K562 (cell line): ENCODE measurements around the gene PPP1R14C. TPM values are rescaled to one million over a fixed set of nuclear protein-coding genes. Genes with fewer than 3 reads are reported as not detected.
A peak's percentile ranks its signal among the peaks of the same experiment; 100 is the strongest.

Source experiments
- ATAC-seq: fragments of 200-7000 bp; cut with Tn5 transposase; 3 replicates; pipeline ENCODE4 v1.9.1; 2020; ENCODE audit warnings: moderate library complexity
- BruUV-seq: library from RNA; stranded (reverse); fragments of 400-500 nt; replicated peaks from 2 replicates; lab custom pipeline; 2021; lab: Mats Ljungman, UMichigan
- CTCF ChIA-PET: fragments of 300-600 bp; formaldehyde crosslinking; extraction: SDS; loops from one replicate; lab custom pipeline; 2021; ENCODE audit warnings: low intra/inter-chr PET ratio; lab: Yijun Ruan, JAX
- POLR2A ChIA-PET: fragments of 300-600, 350-650 bp; sonication (Branson Sonifier 250); formaldehyde crosslinking; extraction: SDS; loops from one replicate; lab custom pipeline; 2021; ENCODE audit warnings: antibody characterized with exemption, inconsistent platforms; lab: Yijun Ruan, JAX
- DNase-seq, 4 experiments: peaks; one replicate each; pipeline versions ENCODE4 v3.0.0 to v3.0.0-alpha.2; 2011 to 2018; ENCODE audit warnings: low spot score in 3 of 4, mixed read lengths in 3 of 4; ENCODE audit errors: extremely low read depth in 1 of 4
- FAIRE-seq: peaks from 2 replicates; lab custom pipeline; 2011; peaks lifted over from hg19 to GRCh38; lab: Jason Lieb, UNC
- H2AFZ ChIP-seq: 2 replicates; pipeline ENCODE4 v1.6.0; 2011; ENCODE audit warnings: low read depth, low read length, control low read depth, inconsistent platforms
- H3K27ac ChIP-seq: fragments of 200-600 bp; 3 replicates; pipeline ENCODE4 v1.8.0; 2011; ENCODE audit warnings: low read depth, mild to moderate bottlenecking, control low read depth, inconsistent platforms, low read length, moderate library complexity, mixed read lengths; ENCODE audit errors: extremely low read depth
- H3K27me3 ChIP-seq, 2 experiments: fragments of 300-600 bp in 1 of 2; 2 replicates in 1 of 2; 3 replicates in 1 of 2; pipeline versions ENCODE4 v1.6.0 to v1.8.0; 2011; ENCODE audit warnings: inconsistent platforms in 2 of 2, low read length in 2 of 2, mild to moderate bottlenecking in 1 of 2, mixed read lengths in 1 of 2, moderate library complexity in 1 of 2; ENCODE audit not compliant: control insufficient read depth in 2 of 2, insufficient read depth in 2 of 2
- H3K36me3 ChIP-seq: fragments of 300-600 bp; 3 replicates; pipeline ENCODE4 v1.8.0; 2011; ENCODE audit warnings: mild to moderate bottlenecking, low read length, inconsistent platforms; ENCODE audit not compliant: control insufficient read depth, insufficient read depth
- H3K4me1 ChIP-seq, 2 experiments: fragments of 200-600 bp in 1 of 2; replicated peaks in 1 of 2; 2 replicates in 1 of 2; 3 replicates in 1 of 2; pipeline versions ENCODE4 v1.5.1 to v1.8.0; 2011; ENCODE audit warnings: inconsistent platforms in 2 of 2, low read length in 2 of 2, mild to moderate bottlenecking in 1 of 2, mixed read lengths in 1 of 2, moderate library complexity in 1 of 2; ENCODE audit not compliant: control insufficient read depth in 2 of 2, insufficient read depth in 2 of 2
- H3K4me2 ChIP-seq: 2 replicates; pipeline ENCODE4 v1.6.1; 2011; ENCODE audit warnings: low read length, control low read depth, inconsistent platforms, mixed read lengths; ENCODE audit not compliant: insufficient read depth
- H3K4me3 ChIP-seq: fragments of 200-600 bp; sonication (generic), shearing (Covaris generic); 2 replicates; pipeline ENCODE4 v1.5.1; 2016; ENCODE audit warnings: control low read depth, inconsistent platforms
- H3K79me2 ChIP-seq: fragments of 200-600 bp; 3 replicates; pipeline ENCODE4 v1.8.0; 2011; ENCODE audit warnings: low read length, inconsistent platforms; ENCODE audit not compliant: control insufficient read depth, insufficient read depth
- H3K9ac ChIP-seq, 2 experiments: 2 replicates each; pipeline versions ENCODE4 v1.6.0 to v1.6.1; 2011; ENCODE audit warnings: low read depth in 2 of 2, low read length in 2 of 2, control low read depth in 1 of 2, inconsistent platforms in 1 of 2, mild to moderate bottlenecking in 1 of 2, mixed read lengths in 1 of 2; ENCODE audit not compliant: insufficient read depth in 1 of 2
- H3K9me1 ChIP-seq: one replicate; pipeline ENCODE4 v1.6.0; 2011; ENCODE audit warnings: inconsistent platforms, mild to moderate bottlenecking, low read length, moderate library complexity; ENCODE audit not compliant: control insufficient read depth, insufficient read depth
- H3K9me3 ChIP-seq: replicated peaks from 2 replicates; pipeline ENCODE4 v1.5.1; 2011; ENCODE audit warnings: low read depth, low read length, inconsistent platforms; ENCODE audit not compliant: control insufficient read depth, insufficient read depth
- H4K20me1 ChIP-seq: replicated peaks from 2 replicates; pipeline ENCODE4 v1.6.1; 2011; ENCODE audit warnings: low read length, inconsistent platforms, mixed read lengths; ENCODE audit not compliant: control insufficient read depth, insufficient read depth
- RB1 ChIP-seq: fragments of 450-650 bp; IDR thresholded peaks from 2 replicates; pipeline ENCODE4 v1.6.1; 2017; ENCODE audit warnings: low read depth, mild to moderate bottlenecking
- SP1 ChIP-seq: sonication (generic); formaldehyde crosslinking; IDR thresholded peaks from 2 replicates; pipeline ENCODE4 v1.8.1; 2022; ENCODE audit warnings: mild to moderate bottlenecking, missing genetic modification reagents
- ZNF121 ChIP-seq: sonication (generic); formaldehyde crosslinking; conservative IDR thresholded peaks from 2 replicates; pipeline ENCODE4 v1.8.0; 2022; ENCODE audit warnings: missing genetic modification reagents
- WGBS: fragments of 100-300 bp; shearing (Covaris generic); methylation state at CpG from one replicate; pipeline ENCODE4 v1.1.6; 2016; ENCODE audit warnings: low coverage, mixed read lengths; ENCODE audit not compliant: insufficient coverage; ENCODE audit errors: missing lambda C conversion rate; 5-methylcytosine and 5-hydroxymethylcytosine counted together
- in situ Hi-C: fragments of 300-500 bp; cut with MboI; formaldehyde crosslinking; loops from 4 replicates; pipeline ENCODE4 v1.15.0; 2018; ENCODE audit warnings: inconsistent platforms, mixed read lengths
- intact Hi-C: fragments of 100-400 bp; cut with micrococcal nuclease; formaldehyde crosslinking; loops from 2 replicates; pipeline ENCODE4 v1.14.2; 2022
- polyA plus RNA-seq, 8 experiments: library from polyadenylated mRNA; depleted of rRNA in 4 of 8; stranded (reverse) in 5 of 8; unstranded in 3 of 8; fragments of >200 nt; fragmentation: Nextera tagmentation in 2 of 8; fragmentation: Illumina TruSeq in 1 of 8; extraction: Ambion mirVana in 2 of 8; extraction: Trizol in 1 of 8; gene quantifications; 2 replicates each; pipeline versions ENCODE4 v1.2.1 to v1.2.3, GENCODE V29; 2011 to 2014; ENCODE audit warnings: inconsistent platforms in 1 of 8, missing spikeins in 1 of 8
- total RNA-seq, 7 experiments: library from RNA; depleted of rRNA in 6 of 7; stranded (reverse); fragments of >200 nt in 6 of 7; fragmentation: Illumina TruSeq in 2 of 7; extraction: Trizol in 2 of 7; gene quantifications; 2 replicates each; pipeline versions ENCODE4 v1.2.1 to v1.2.3, GENCODE V29; 2011 to 2021; ENCODE audit warnings: low replicate concordance in 1 of 7
- TF ChIP-seq, protein P1 (sequence below): fragments of 250-450 bp; sonication (Bioruptor Pico); IDR thresholded peaks from 2 replicates; pipeline ENCODE4 v1.5.0; 2022; ENCODE audit warnings: mild to moderate bottlenecking

PPP1R14C gene
- total and polyA plus RNA-seq, 9 of the 15 experiments (the other 6 are each of a cell fraction or from before 2014, with no cell fraction given): 4.5 to 16.6 (median 11.9) TPM

DNA sequence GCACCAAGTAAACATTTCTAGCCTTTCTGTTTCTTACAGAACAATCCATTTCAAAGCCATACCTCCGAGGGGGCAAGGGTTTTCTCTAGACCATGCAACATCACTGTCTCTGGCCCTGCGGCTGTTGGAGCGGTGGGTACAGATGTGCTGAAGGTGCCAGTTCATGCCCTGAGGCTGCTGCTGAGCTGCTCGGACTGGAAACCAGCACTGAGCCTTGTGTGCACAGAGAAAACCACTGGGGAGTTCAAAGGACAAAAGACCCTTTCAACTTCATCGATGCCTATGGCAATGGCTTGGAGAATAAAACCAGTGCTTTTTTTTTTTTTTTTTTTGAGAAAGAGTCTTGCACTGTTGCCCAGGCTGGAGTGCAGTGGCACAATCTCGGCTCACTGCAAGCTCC is 132.6 kb downstream of the PPP1R14C start:
- Histone ChIP-seq H3K4me1 (peaks cover 67 to 84% of the 10 kb centered on the region in 2 experiments), H3K9ac (no peak overlapping the region), H3K4me3 (no peak overlapping the region), H2AFZ (peak overlapping the region; percentile 30; the same call in 1 of the 2 replicates), H4K20me1 (no peaks in the 10 kb centered on the region), H3K27ac (no peak overlapping the region), H3K9me1 (no peaks in the 10 kb centered on the region), H3K4me2 (no peak overlapping the region), H3K9me3 (no peaks in the 10 kb centered on the region), H3K27me3 (no peaks in the 10 kb centered on the region), H3K36me3 (no peaks in the 10 kb centered on the region), H3K79me2 (no peaks in the 10 kb centered on the region)
- FAIRE-seq (no peak), DNase-seq (no peak), ATAC-seq (no peak)
- TF ChIP-seq, protein P1, sequence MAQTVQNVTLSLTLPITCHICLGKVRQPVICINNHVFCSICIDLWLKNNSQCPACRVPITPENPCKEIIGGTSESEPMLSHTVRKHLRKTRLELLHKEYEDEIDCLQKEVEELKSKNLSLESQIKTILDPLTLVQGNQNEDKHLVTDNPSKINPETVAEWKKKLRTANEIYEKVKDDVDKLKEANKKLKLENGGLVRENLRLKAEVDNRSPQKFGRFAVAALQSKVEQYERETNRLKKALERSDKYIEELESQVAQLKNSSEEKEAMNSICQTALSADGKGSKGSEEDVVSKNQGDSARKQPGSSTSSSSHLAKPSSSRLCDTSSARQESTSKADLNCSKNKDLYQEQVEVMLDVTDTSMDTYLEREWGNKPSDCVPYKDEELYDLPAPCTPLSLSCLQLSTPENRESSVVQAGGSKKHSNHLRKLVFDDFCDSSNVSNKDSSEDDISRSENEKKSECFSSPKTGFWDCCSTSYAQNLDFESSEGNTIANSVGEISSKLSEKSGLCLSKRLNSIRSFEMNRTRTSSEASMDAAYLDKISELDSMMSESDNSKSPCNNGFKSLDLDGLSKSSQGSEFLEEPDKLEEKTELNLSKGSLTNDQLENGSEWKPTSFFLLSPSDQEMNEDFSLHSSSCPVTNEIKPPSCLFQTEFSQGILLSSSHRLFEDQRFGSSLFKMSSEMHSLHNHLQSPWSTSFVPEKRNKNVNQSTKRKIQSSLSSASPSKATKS: no peak
- TF ChIP-seq ZNF121 (CRISPR knock-in tag) (peak; percentile 86), RB1 (0 out of 2 replicates have a peak, but pooled peaks have one; percentile 11), SP1 (CRISPR knock-in tag) (0 out of 2 replicates have a peak, but pooled peaks have one; percentile 7)
- 83% methylated on average over 5 of the region's 6 CpGs for WGBS
- BruUV-seq: no TSS peak
- intact Hi-C loops: loop anchor here (10.0 kb wide), 1 partner anchor 341 kb away; no protein-coding TSS in a partner anchor
- ChIA-PET POLR2A (interaction anchor here (0.6 to 1.5 kb wide), 2 partner anchors 12 to 15 kb away, joined by 3 to 4 read pairs; no protein-coding TSS in a partner anchor), CTCF (no interaction called here)
- in situ Hi-C loops: no loop called here
